SK-N-MC (cell line): ENCODE results near the gene VPS37C.
A peak's percentile ranks its signal among the peaks of the same experiment; 100 is the strongest.

Experiments used
- DNase-seq: peaks from one replicate; pipeline ENCODE4 v3.0.0-alpha.2; 2011; ENCODE audit warnings: low read depth, low spot score
- H3K27ac ChIP-seq: fragments of 200-600 bp; sonication (generic); 2 replicates; pipeline ENCODE4 v1.5.1; 2016; ENCODE audit warnings: mixed run types
- H3K36me3 ChIP-seq: fragments of 200-600 bp; sonication (generic); 2 replicates; pipeline ENCODE4 v1.6.1; 2017; ENCODE audit warnings: antibody characterized with exemption, low read length, mixed read lengths; ENCODE audit not compliant: insufficient read depth
- H3K4me3 ChIP-seq: fragments of 200-600 bp; sonication (generic); 2 replicates; pipeline ENCODE4 v1.5.1; 2016
- H3K9ac ChIP-seq: fragments of 200-600 bp; sonication (generic); 2 replicates; pipeline ENCODE4 v1.8.0; 2017; ENCODE audit warnings: mixed run types, mixed read lengths; ENCODE audit not compliant: insufficient read length
- H3K9me3 ChIP-seq: fragments of 200-600 bp; sonication (generic); 2 replicates; pipeline ENCODE4 v1.6.1; 2017; ENCODE audit warnings: low read depth, mild to moderate bottlenecking, antibody characterized with exemption, low read length, moderate library complexity, mixed read lengths
- EZH2 ChIP-seq: fragments of 200-600 bp; sonication (generic); IDR thresholded peaks from one replicate; pipeline ENCODE4 v1.6.1; 2017; ENCODE audit warnings: antibody characterized with exemption
- FOXP2 ChIP-seq: optimal IDR thresholded peaks from 2 replicates; pipeline ENCODE3; 2011; ENCODE audit warnings: mild to moderate bottlenecking, moderate library complexity; ENCODE audit not compliant: insufficient read depth; ENCODE audit errors: extremely low read length, control extremely low read depth
- POLR2AphosphoS5 ChIP-seq: IDR thresholded peaks from 2 replicates; pipeline ENCODE4 v1.6.1; 2012; ENCODE audit warnings: mild to moderate bottlenecking, low read depth, low read length, borderline replicate concordance

The VPS37C gene

DNA sequence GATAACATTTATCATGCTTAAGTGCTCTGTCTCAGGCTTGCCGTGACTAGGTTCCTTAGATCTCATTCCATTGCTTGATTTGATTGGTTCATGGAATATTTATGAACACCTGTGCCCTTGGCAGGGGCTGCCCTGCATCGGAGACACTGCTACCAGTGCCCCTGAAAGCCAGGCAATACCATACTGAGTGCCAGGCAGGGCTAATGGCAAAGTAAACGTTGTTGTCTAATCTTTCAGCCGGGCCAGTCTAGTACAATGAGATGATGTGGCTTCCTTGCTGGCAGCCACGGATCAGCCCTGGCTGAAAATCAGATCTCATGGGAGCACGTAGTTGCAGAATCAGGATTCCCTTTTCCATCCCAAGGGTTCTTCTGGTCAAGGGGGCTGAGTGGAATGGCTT, 37.1 kb upstream of the VPS37C start:
- Histone ChIP-seq H3K9me3 (no peaks in the 10 kb centered on the region), H3K36me3 (no peaks in the 10 kb centered on the region), H3K4me3 (no peak overlapping the region), H3K27ac (no peak overlapping the region), H3K9ac (no peak overlapping the region)
- DNase-seq = no peak
- no peak for TF ChIP-seq FOXP2
- TF ChIP-seq EZH2 = no peak
- no peak for TF ChIP-seq POLR2AphosphoS5

DNA sequence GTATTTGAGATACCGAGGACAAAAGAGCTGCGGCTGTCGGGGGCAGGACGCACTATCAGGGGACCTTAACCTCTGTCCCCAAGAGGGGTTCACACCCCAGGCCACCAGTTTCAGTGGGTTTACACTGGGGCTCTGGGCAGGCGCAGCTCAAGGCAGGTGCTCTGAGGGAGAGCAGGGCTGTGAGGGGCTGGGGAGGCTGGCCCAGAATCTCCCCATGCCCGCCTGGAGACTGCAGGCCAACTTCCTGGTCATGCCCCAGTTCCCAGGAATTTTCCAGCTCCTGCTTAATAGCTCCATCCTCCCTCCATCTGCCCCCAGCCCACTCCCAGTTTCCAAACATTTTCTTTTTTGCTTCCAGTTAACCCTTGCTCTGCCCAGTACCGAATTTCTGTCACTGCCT, 34.5 kb upstream of the VPS37C start:
- TF ChIP-seq FOXP2 (no peak), POLR2AphosphoS5 (no peak), EZH2 (no peak)

DNA sequence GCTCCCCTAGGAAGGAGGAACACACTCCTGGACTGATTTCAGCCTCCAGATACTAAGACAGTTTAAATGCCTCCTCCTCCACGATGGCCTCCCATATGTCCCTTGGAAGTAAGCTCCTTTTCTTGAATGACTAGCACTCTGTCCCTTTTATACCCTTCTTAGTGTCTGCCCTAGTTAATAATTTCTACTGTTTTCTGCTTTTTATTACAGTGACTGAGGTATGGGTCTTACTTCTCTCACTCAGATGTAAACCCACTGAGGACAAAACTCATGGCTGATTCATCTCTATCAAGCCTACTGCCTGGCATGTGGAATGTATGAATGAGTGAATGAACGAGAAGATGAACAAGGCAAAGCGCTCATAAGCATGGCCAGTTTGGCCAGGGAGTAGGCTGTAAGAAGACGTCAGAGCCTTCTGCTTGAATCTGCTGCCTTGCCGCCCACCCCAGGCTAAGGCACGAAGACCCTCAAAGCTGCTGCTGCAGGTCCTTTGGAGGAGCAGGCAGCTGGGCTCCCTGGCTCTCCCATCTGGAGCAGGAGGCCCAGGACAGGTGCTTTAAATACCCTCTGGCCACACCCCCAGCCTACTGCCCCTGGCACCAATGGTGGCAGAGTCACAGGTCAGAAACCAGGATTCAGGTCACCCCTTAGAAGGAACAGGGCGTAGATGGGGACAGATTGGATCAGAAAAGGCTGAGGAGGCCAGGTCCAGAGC, 33.9 kb upstream of the VPS37C start:
- Histone ChIP-seq H3K9ac (no peak overlapping the region), H3K27ac (no peak overlapping the region), H3K4me3 (no peak overlapping the region), H3K9me3 (no peaks in the 10 kb centered on the region), H3K36me3 (no peaks in the 10 kb centered on the region)
- no peak for DNase-seq
- TF ChIP-seq FOXP2 (no peak), POLR2AphosphoS5 (no peak), EZH2 (no peak)

More for the DNA sequence above, 34.5 kb upstream of the VPS37C start:
- Histone ChIP-seq H3K27ac (no peak overlapping the region), H3K9me3 (no peaks in the 10 kb centered on the region), H3K4me3 (no peak overlapping the region), H3K9ac (no peak overlapping the region), H3K36me3 (no peaks in the 10 kb centered on the region)
- no peak for DNase-seq

DNA sequence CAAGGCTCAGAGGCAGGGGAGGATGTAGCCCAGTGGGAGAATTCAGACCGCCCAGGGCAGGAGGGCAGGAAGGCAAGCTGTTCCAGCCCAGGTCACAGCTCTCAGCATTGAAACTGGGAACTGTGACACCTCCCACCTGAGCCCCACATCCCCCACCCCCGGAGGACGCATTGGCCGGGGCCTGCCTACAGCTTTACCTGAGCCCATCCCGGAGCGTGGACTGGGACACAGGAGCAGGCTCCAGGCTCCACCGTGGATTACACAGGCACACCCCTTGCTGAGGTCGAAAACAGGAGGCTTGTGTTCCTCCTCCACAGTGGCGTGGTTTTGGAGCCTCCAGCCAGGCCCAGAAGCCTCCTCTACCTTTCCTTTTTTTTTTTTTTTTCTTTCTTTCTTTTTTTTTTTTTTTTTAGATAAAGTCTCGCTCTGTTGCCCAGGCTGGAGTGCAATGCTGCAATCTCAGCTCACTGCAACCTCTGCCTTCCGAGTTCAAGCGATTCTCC, 33.0 kb upstream of the VPS37C start:
- Histone ChIP-seq H3K9ac (no peak overlapping the region), H3K27ac (no peak overlapping the region), H3K4me3 (no peak overlapping the region), H3K36me3 (no peaks in the 10 kb centered on the region), H3K9me3 (no peaks in the 10 kb centered on the region)
- no peak for DNase-seq
- TF ChIP-seq FOXP2 (no peak), POLR2AphosphoS5 (no peak), EZH2 (no peak)

DNA sequence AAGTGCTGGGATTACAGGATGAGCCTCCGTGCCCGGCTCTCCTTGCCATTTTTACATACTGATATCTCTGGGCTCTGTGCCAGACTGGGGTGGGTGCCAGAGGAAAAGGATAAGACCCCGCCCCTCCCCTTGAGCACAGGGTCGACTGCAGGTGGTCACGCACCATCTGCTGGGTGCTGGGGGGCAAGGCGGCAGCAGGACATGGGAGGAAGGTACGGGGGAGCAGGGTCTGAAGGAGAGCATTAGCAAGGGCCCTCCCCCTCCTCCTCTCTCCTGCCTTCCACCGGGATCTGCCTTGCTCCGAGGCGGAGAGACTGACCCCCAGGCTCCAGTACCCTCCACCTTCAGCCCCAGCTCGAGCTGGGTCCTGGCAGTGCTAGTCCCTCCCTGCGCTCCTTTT, 32.4 kb upstream of the VPS37C start:
- Histone ChIP-seq H3K36me3 (no peaks in the 10 kb centered on the region), H3K27ac (no peak overlapping the region), H3K4me3 (no peak overlapping the region), H3K9ac (no peak overlapping the region), H3K9me3 (no peaks in the 10 kb centered on the region)
- DNase-seq = no peak
- TF ChIP-seq FOXP2 = no peak
- no peak for TF ChIP-seq EZH2
- TF ChIP-seq POLR2AphosphoS5 = no peak

DNA sequence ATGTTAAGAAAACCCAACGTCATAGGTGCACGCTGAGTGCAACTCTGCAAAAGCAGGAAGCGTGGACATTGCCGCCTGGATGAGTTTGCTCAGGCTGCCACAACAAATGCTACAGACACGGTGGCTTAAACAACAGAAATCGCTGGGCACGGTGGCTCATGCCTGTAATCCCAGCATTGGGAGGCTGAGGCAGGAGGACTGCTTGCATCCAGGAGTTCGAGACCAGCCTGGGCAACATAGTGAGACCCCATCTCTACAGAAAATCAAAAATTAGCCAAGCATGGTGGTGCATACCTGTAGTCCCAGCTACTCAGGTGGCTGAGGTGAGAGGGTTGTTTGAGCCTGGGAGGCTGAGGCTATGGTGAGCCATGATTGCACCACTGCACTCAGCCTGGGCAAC, 28.7 kb upstream of the VPS37C start:
- no peak overlapping the region for H3K4me3 ChIP-seq
- no peak overlapping the region for H3K9ac ChIP-seq
- H3K27ac ChIP-seq = no peak overlapping the region
- DNase-seq = no peak
- H3K36me3 ChIP-seq = no peaks in the 10 kb centered on the region
- no peaks in the 10 kb centered on the region for H3K9me3 ChIP-seq
- TF ChIP-seq EZH2 = no peak
- TF ChIP-seq POLR2AphosphoS5 = no peak
- TF ChIP-seq FOXP2 = no peak

DNA sequence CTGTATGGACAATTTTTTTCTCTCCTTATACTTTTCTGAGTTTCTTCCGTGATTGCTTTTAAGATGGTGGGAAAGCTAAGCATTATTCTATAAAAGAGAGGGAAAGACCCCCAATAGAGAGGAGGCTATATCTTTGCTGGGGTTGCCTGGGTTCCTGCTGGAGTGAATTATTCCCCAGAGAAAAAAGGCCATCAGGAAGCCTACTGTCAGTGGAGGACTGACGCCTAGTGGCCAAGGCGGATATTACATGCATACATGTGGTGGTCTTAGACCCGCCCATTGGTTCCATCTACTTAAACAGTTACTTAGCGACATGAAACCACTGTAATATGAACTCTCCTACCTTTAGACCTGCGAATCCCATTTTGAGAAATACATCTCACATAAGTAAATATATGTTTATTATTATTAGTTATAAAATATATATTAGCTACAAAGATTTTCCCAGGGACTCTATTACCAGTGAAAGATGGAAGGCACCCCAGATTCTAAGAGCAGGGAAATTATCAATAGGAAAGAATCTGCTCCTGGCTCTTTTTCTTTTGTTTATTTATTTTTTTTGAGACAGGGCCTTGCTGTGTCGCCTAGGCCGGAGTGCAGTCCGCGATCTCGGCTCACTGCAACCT, 26.4 kb upstream of the VPS37C start:
- H3K27ac ChIP-seq = no peak overlapping the region
- TF ChIP-seq FOXP2 = no peak
- TF ChIP-seq EZH2 = no peak
- no peak for TF ChIP-seq POLR2AphosphoS5
- H3K9me3 ChIP-seq = no peaks in the 10 kb centered on the region
- DNase-seq = peak; percentile 69
- H3K36me3 ChIP-seq = no peaks in the 10 kb centered on the region
- no peak overlapping the region for H3K9ac ChIP-seq
- H3K4me3 ChIP-seq = no peak overlapping the region

DNA sequence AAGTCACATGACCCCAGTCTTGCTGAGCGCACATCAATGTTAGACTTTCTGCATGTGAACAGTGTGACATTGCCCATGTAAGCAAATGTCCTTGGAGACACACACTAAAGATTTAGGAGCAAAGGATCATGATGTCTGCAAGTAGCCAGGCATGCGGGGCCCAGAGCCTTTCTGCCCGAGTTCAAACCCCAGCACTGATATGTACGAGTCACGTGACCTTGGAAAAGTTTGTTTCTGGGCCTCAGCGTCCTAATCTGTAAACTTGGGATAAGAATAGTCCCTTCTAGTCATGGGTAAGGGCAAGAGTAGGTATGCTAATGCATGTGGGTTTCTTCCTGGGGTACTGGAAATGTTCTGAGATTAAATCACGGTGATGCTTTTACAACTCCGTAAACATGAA, 25.3 kb upstream of the VPS37C start:
- Histone ChIP-seq H3K27ac (no peak overlapping the region), H3K9me3 (no peaks in the 10 kb centered on the region), H3K9ac (no peak overlapping the region), H3K4me3 (no peak overlapping the region), H3K36me3 (no peaks in the 10 kb centered on the region)
- DNase-seq = no peak
- TF ChIP-seq POLR2AphosphoS5 (no peak), EZH2 (no peak), FOXP2 (no peak)
